AG08395 (cell line): ENCODE results near the gene SURF1.
"Not testable (repeated sequence)": the region's sequence is repeated elsewhere in the genome, so short reads cannot be mapped to it uniquely, and the experiment has no call there.

Experiments used
- DNase-seq: peaks from one replicate; pipeline ENCODE4 v3.0.0; 2012; ENCODE audit warnings: mixed read lengths, low spot score

SURF1 gene

DNA sequence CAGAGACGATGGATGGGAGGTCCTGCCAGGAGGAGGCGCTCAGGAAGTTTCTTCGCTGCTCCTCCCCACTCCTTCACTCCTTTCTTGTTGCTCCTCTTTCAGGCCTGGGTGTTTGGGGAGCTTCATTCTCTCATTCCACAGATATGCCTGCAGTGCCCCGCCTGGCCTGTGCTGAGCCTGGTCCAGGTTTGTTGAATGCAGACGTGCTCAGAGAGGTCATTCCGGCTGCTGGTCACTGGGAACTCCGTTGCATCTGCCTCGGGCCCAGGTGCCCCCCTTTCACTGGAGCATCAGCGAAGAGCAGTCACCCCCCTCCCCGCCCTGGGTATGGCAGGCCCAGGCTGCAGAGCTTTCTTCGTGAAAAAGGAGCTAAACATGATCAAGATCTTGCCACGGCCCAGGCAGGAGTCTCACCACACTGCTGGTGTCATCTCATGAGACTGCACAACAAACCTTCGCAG, 35.8 kb downstream of the SURF1 start:
- no peak for DNase-seq

DNA sequence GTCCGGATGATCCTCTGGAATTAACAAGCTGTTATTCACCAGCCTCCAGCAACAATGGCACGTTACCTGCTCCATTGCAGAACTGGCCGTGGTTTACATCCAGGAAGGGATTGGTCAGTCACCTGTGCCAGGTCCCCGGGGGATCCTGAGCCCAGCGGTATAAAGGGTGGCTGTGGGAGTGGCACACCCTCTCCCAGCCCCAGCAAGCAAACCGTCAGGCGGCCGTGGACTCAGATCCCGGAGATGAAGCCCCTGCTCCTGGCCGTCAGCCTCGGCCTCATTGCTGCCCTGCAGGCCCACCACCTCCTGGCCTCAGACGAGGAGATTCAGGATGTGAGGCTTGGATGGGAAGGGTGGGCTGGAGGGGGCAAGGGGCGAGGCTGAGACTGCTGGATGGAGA, 38.7 kb downstream of the SURF1 start:
- DNase-seq = not testable (repeated sequence)

DNA sequence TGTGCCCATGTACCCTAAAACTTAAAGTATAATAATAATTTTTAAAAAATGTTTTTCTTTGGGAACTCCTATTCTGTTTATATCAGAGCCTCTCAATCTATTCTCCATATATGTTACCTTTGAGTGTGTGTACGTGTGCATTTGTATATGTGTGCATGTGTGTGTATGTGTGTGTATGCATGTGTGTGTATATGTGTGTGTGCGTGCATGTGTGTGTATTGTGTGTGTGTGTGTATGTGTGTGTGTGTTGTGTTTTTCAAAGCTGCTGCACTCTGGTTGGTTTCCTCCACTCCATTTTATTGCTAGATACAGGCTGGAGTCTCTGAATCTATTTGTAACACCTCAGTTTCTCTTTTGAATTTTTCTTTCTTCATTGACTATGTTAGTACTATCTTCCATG, 40.3 kb downstream of the SURF1 start:
- DNase-seq = no peak

DNA sequence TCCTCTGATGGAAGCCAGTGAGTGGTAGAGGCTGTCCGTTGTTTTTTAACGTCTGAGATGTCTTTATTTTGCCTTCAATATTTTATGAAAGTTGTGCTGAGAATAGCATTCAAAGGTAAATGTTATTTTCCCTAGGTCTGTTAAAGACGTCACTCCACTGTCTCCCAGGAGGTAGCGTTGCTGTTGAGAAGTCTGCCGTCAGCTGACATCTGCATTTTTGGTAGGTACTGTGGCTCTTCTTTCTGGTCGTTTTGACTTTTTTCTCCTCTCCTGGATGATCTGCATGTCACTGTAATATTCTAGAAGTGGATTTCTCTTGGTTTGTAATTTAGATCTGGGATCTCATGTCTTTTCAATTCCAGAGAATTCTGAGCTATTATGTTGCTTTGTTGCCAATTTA, 46.7 kb downstream of the SURF1 start:
- DNase-seq = no peak

DNA sequence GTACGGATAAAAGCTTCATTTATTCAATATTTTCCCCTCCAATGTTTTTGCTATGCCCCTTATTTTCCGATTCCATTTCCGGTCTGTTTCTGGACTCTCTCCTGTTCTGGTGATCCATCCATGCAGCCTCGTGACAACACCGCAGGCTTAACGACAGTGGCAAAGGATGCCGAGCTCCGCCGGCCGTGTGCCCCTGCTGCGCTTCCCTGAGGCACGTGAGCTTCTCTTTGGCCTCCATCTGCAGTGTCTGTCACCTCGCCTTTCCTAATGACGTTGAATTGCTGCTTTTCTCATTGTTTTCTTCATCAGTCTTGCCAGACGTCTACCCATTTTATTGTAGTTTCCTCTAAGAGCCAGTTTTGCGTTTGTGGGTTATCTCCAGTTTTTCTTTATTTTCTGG, 49.0 kb downstream of the SURF1 start:
- peak; percentile 18 for DNase-seq

DNA sequence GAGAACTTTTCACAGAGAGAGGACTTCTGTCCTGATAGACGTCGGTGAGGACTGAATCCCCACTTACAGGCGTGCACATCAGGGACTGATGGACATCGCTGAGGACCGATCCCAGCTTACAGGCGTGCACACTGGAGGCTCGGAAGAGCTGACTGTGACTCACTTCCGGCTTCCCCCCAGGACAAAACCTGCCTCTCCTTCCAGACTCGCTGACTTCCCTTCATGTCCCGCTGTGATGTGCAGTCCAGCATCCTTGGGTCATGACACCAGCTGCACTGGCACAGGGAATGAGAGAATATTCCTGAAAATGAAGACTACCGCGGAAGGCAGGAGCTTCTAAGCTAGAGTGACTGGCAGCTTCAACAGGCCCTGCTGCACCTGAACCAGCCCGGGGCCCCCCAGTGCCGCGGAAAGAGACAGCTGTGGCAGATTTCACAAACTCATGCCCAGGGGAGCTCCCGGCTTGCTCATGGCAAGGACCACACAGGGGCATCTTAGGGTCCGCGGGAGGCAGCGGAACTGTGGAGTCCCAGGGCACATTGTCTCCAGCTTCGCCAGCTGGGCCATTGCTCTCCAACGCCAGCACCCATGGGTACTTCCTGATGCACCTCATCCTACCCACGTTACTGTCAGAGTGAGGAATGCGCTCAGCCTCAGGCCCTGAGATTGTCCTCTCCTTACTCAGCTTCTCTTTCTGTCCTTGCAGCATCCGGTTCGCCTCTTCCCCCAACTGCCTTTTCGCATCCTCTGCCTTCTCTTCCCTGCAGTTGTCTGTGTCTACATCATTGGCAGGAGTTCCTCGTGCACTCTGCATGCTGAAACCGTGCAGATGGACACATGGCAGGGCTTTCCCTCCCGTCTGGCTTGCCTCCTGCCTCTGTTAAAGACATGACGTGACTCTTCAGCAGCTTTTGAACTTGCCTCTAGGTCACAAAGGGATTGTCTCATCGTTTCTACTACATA, 49.8 kb downstream of the SURF1 start:
- DNase-seq = peak; percentile 46

DNA sequence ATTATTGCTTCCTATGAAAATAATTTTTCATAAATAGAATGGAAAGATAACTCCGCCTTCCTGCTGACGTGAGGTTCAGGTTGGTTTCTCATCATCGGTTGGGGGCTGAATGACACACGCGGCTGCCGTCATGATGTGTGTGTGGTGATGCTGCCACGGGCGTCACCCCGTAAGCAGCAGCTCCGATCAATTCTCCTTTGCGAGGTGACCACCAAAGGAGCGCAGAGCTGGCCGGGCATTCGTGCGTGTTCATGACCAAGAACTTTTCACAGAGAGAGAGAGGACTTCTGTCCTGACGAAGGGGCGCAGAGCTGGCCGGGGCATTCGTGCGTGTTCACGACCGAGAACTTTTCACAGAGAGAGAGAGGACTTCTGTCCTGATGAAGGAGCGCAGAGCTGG, 50.6 kb downstream of the SURF1 start:
- DNase-seq = no peak

DNA sequence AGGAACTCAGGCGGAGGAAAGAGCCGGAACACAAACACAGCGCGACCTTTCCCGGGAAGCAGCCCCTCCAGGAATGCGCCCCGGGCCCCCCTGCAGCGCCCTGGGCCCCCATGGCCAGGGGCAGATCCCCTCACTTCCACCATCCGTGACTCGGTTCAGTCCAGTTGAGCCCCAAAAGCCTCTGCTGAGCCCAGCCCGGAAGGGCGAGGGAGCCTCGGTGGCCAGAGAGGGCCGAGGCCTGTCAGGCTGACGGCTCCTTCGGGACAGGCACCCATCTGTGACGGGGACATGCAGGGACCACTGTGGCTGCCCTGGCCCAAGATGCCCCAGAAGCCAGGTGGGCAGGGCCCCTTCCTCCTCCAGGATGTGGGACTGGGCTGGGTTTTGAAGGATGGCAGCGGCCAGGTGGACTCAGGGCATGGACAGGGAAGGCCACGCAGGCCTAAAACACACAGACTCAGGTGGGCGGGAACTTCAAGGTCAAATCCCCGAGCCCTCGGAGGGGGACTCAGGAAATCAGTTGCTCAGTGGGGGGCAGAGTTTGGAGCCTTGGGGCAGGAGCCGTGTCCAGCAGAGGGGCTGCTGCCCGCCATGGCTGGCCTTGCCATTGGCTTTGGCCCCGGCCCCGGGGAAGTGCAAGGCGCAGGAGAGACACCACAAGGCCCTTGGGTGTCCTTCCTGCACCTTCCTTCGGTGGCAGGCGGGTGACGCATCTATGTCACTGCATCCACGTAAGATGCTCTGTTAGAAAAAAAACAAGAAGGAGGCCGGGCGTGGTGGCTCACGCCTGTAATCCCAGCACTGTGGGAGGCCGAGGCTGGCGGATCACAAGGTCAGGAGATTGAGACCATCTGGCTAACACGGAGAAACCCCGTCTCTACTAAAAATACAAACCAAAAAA, 51.6 kb downstream of the SURF1 start:
- DNase-seq = no peak

DNA sequence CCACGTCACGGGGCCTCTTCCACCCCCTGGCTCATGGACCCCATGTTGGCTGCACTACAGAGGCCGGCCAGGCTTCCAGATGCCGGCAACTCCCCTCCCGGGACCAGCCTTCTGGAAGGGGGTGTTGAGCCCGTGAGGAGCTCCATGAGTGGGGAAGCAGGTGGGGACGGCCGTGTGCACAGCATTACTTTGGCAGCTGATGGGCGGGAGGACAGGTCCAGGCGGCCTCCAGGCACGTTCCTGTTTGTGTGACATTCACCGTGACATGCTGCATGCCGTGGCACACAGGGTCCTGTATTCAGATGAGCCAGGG, 52.2 kb downstream of the SURF1 start:
- DNase-seq = no peak

DNA sequence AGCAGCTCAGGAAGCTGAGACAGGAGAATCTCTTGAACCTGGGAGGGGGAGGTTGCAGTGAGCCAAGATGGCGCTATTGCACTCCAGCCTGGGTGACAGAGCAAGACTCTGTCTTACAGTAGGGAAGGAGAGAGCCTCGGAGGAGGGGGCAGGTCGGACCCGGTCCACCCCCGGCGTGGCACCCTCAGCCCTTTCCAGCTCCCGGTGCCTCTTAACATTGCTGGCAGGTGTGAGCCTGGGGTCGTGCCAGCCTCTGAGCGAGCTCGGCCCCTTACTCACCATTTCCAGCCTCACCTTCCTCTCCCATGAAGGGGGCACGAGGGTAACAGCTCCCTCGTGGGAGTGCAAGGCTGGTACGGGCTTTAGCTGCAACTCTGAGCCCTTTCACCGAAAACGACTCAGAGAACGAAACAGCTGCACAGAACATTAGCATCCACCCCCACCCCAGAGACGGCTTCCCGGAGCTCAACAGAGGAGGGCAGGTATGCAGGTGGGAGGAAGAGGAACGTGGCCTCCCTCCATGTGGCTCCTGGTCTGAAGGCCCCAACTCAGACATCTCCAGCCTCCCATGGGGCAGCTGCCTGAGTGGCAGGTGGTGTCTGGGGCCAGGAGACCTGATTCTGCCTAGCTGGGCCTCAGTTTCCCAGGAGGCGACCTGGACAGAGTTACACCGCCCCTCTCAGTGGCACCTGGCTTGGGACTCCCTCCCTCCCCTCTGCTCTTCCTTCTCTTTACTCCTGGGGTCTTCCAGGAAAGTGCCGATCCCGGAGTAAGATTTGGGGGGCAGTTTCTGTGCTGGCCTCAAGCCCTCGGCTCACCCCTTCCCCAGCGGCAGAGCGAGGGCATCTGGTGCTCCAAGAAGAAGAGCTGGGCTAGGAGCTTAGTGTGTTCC, 52.8 kb downstream of the SURF1 start:
- no peak for DNase-seq
